H9 (cell line): ENCODE results near the gene SPATS2. TPM values are rescaled to one million over a fixed set of nuclear protein-coding genes. Genes with fewer than 3 reads are reported as not detected.

Source experiments
- DNase-seq: peaks from one replicate; pipeline ENCODE4 v3.0.0-alpha.2; 2017
- H2AFZ ChIP-seq: one replicate; pipeline ENCODE4 v1.6.1; 2013; ENCODE audit warnings: mild to moderate bottlenecking, low read length, control low read depth, moderate library complexity
- H2AK5ac ChIP-seq: 2 replicates; pipeline ENCODE4 v1.6.1; 2013; ENCODE audit warnings: low read length, control low read depth, mixed read lengths; ENCODE audit not compliant: insufficient read length
- H2BK120ac ChIP-seq: one replicate; pipeline ENCODE4 v1.6.1; 2013; ENCODE audit warnings: low read depth, mild to moderate bottlenecking, low read length, control low read depth, inconsistent platforms; ENCODE audit not compliant: poor library complexity, severe bottlenecking
- H2BK12ac ChIP-seq: 2 replicates; pipeline ENCODE4 v1.6.1; 2013; ENCODE audit warnings: low read length, control low read depth, mixed read lengths, low read depth; ENCODE audit not compliant: insufficient read length
- H2BK15ac ChIP-seq: 2 replicates; pipeline ENCODE4 v1.6.1; 2013; ENCODE audit warnings: low read depth, low read length, control low read depth
- H2BK20ac ChIP-seq: one replicate; pipeline ENCODE4 v1.6.1; 2013; ENCODE audit warnings: low read depth, mild to moderate bottlenecking, low read length, control low read depth, inconsistent platforms; ENCODE audit not compliant: poor library complexity, severe bottlenecking
- H2BK5ac ChIP-seq: 2 replicates; pipeline ENCODE4 v1.6.1; 2013; ENCODE audit warnings: low read length, control low read depth, mixed read lengths; ENCODE audit not compliant: insufficient read length
- H3K14ac ChIP-seq: 2 replicates; pipeline ENCODE4 v1.6.1; 2013; ENCODE audit warnings: low read length, control low read depth; ENCODE audit not compliant: insufficient read depth
- H3K18ac ChIP-seq: 2 replicates; pipeline ENCODE4 v1.6.1; 2013; ENCODE audit warnings: low read depth, mild to moderate bottlenecking, mixed read lengths, low read length, control low read depth; ENCODE audit not compliant: insufficient read length
- H3K23ac ChIP-seq: 2 replicates; pipeline ENCODE4 v1.6.1; 2013; ENCODE audit warnings: low read length, control low read depth, mixed read lengths, low read depth; ENCODE audit not compliant: insufficient read length
- H3K23me2 ChIP-seq: 2 replicates; pipeline ENCODE4 v1.6.1; 2013; ENCODE audit warnings: low read depth, mild to moderate bottlenecking, mixed read lengths, low read length, control low read depth; ENCODE audit not compliant: insufficient read length, poor library complexity, severe bottlenecking
- H3K27ac ChIP-seq: 2 replicates; pipeline ENCODE4 v1.5.1; 2013; ENCODE audit warnings: low read length, control low read depth, mixed read lengths, low read depth; ENCODE audit not compliant: insufficient read length
- H3K27me3 ChIP-seq: 2 replicates; pipeline ENCODE4 v1.6.1; 2013; ENCODE audit warnings: low read length, control low read depth, inconsistent platforms; ENCODE audit not compliant: insufficient read depth
- H3K4ac ChIP-seq: 2 replicates; pipeline ENCODE4 v1.6.1; 2013; ENCODE audit warnings: low read depth, mild to moderate bottlenecking, control low read depth, inconsistent platforms, low read length, moderate library complexity
- H3K4me1 ChIP-seq: 2 replicates; pipeline ENCODE4 v1.6.1; 2013; ENCODE audit warnings: low read length, control low read depth, inconsistent platforms; ENCODE audit not compliant: insufficient read depth
- H3K4me2 ChIP-seq: 2 replicates; pipeline ENCODE4 v1.6.1; 2013; ENCODE audit warnings: low read length, control low read depth, mixed read lengths; ENCODE audit not compliant: insufficient read length, insufficient read depth
- H3K56ac ChIP-seq: 2 replicates; pipeline ENCODE4 v1.6.1; 2013; ENCODE audit warnings: low read depth, mild to moderate bottlenecking, mixed read lengths, low read length, control low read depth; ENCODE audit not compliant: insufficient read length
- H3K79me1 ChIP-seq: 2 replicates; pipeline ENCODE4 v1.6.1; 2013; ENCODE audit warnings: low read depth, mild to moderate bottlenecking, moderate library complexity, low read length, control low read depth, inconsistent platforms; ENCODE audit not compliant: insufficient read depth, poor library complexity, severe bottlenecking
- H3K79me2 ChIP-seq: 2 replicates; pipeline ENCODE4 v1.6.1; 2013; ENCODE audit warnings: low read length, control low read depth, inconsistent platforms; ENCODE audit not compliant: insufficient read depth
- H3K9ac ChIP-seq: 2 replicates; pipeline ENCODE4 v1.6.1; 2013; ENCODE audit warnings: low read length, control low read depth, mixed read lengths; ENCODE audit not compliant: insufficient read length; ENCODE audit errors: extremely low read depth
- H3K9me3 ChIP-seq: one replicate; pipeline ENCODE4 v1.6.1; 2013; ENCODE audit warnings: low read depth, low read length, inconsistent platforms; ENCODE audit not compliant: control insufficient read depth
- H3T11ph ChIP-seq: one replicate; pipeline ENCODE4 v1.6.1; 2013; ENCODE audit warnings: mild to moderate bottlenecking, low read length, control low read depth, inconsistent platforms
- H4K20me1 ChIP-seq: one replicate; pipeline ENCODE4 v1.6.1; 2013; ENCODE audit not compliant: control insufficient read depth, insufficient read length, insufficient read depth
- H4K5ac ChIP-seq: 2 replicates; pipeline ENCODE4 v1.6.1; 2013; ENCODE audit warnings: low read depth, mild to moderate bottlenecking, mixed read lengths, low read length, control low read depth; ENCODE audit not compliant: insufficient read length
- H4K8ac ChIP-seq: replicated peaks from 2 replicates; pipeline ENCODE4 v1.6.1; 2013; ENCODE audit warnings: low read length, control low read depth, mixed read lengths, low read depth; ENCODE audit not compliant: insufficient read length
- H4K91ac ChIP-seq: 2 replicates; pipeline ENCODE4 v1.6.1; 2013; ENCODE audit warnings: low read depth, mild to moderate bottlenecking, moderate library complexity, mixed read lengths, low read length, control low read depth; ENCODE audit not compliant: insufficient read length
- H3K27ac Mint-ChIP-seq, 3 experiments: 2 replicates in 2 of 3; 3 replicates in 1 of 3; pipeline ENCODE4 v1.8.0; 2020 to 2021; ENCODE audit warnings: mixed read lengths in 3 of 3, mild to moderate bottlenecking in 1 of 3, moderate library complexity in 1 of 3
- H3K27me3 Mint-ChIP-seq: 2 replicates; pipeline ENCODE4 v1.8.0; 2021; ENCODE audit warnings: low read depth, mild to moderate bottlenecking, moderate library complexity, mixed read lengths
- H3K36me3 Mint-ChIP-seq, 3 experiments: 2 replicates in 2 of 3; 3 replicates in 1 of 3; pipeline ENCODE4 v1.8.0; 2020 to 2021; ENCODE audit warnings: low read depth in 3 of 3, mixed read lengths in 3 of 3; ENCODE audit not compliant: insufficient read depth in 1 of 3
- H3K4me1 Mint-ChIP-seq, 2 experiments: 2 replicates each; pipeline ENCODE4 v1.8.0; 2020; ENCODE audit warnings: mixed read lengths in 2 of 2
- H3K4me3 Mint-ChIP-seq, 2 experiments: 2 replicates in 1 of 2; 3 replicates in 1 of 2; pipeline ENCODE4 v1.8.0; 2020 to 2021; ENCODE audit warnings: mild to moderate bottlenecking in 2 of 2, mixed read lengths in 2 of 2, moderate library complexity in 1 of 2
- H3K9me3 Mint-ChIP-seq, 2 experiments: 2 replicates in 1 of 2; 3 replicates in 1 of 2; pipeline ENCODE4 v1.8.0; 2020; ENCODE audit warnings: mild to moderate bottlenecking in 2 of 2, mixed read lengths in 2 of 2, moderate library complexity in 1 of 2
- WGBS: extraction: QIAGEN DNeasy Blood & Tissue Kit; methylation state at CpG from one replicate; pipeline ENCODE4 v1.1.7; 2013; ENCODE audit warnings: missing lambda C conversion rate, low lambda C conversion rate, mixed read lengths; ENCODE audit not compliant: insufficient read length; ENCODE audit errors: extremely low coverage; 5-methylcytosine and 5-hydroxymethylcytosine counted together
- total RNA-seq: library from RNA; stranded (reverse); gene quantifications from 2 replicates; pipeline ENCODE4 v1.2.1, GENCODE V29; 2021
- TF ChIP-seq, protein P1 (sequence below): fragments of 200-600 bp; sonication (generic); conservative IDR thresholded peaks from 3 replicates; pipeline ENCODE4 v1.8.0; 2021; ENCODE audit warnings: antibody characterized with exemption, mild to moderate bottlenecking

The SPATS2 gene
- total RNA-seq, 1 experiment from 2014 or later: 17.1 TPM

DNA sequence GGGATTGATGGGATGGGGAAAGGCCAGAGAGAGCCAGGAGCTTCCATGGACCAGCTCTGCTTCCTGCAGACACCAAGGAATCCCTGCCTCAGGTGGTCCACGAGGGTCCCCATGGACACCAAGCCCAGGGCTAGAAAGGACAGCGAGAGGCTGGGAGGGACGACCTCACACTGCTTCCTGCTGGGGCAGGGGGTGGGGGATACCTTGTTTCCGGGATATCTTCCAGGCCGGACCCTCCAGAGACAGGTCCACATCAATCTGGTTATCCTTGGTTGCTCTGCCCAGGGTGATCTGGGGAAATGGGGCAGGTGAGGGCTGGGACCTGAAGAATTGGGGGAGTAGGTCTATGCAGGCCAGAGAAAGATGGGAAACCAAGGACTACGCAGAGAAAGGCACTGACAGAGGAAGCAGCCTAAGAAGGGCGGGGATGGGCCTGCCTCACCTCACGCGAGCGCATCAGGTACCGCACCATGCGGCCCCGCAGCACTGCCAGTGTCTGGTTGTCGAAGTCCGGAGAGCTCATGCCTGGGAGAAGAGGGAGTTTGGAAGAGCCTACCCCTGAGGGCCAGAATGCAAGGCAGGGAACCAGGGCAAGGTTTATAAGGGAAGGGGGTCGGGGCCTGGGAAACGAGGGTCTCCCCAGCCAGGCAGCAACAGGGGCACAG lies 191.9 kb downstream of the SPATS2 start:
- Mint-ChIP-seq H3K9me3 (no peaks in the 10 kb centered on the region; a peak in 1 of 5 replicates), H3K4me1 (no peaks in the 10 kb centered on the region), H3K4me3 (no peak overlapping the region), H3K27ac (no peak overlapping the region), H3K36me3 (peaks cover 27 to 65% (median 60%) of the 10 kb centered on the region in 3 experiments; a peak in 6 of 7 replicates), H3K27me3 (peaks cover 1% of the 10 kb centered on the region; the same call in 1 of the 2 replicates)
- Histone ChIP-seq H3K23ac (no peak overlapping the region), H3K9ac (no peak overlapping the region), H2BK120ac (no peak overlapping the region), H3K79me2 (no peaks in the 10 kb centered on the region), H3K23me2 (no peaks in the 10 kb centered on the region), H2BK20ac (no peak overlapping the region), H2AFZ (no peak overlapping the region), H3K14ac (no peak overlapping the region), H2BK5ac (no peak overlapping the region), H3K27me3 (no peaks in the 10 kb centered on the region), H4K5ac (no peak overlapping the region), H2BK12ac (no peak overlapping the region), H3K79me1 (no peaks in the 10 kb centered on the region), H3T11ph (no peak overlapping the region), H3K56ac (no peak overlapping the region), H3K4me2 (no peak overlapping the region), H3K4me1 (no peaks in the 10 kb centered on the region), H3K27ac (no peak overlapping the region), H3K9me3 (no peaks in the 10 kb centered on the region), H4K8ac (no peak overlapping the region), H3K4ac (no peak overlapping the region), H3K18ac (no peak overlapping the region), H2AK5ac (no peak overlapping the region), H2BK15ac (no peak overlapping the region), H4K20me1 (no peaks in the 10 kb centered on the region), H4K91ac (no peak overlapping the region)
- no peak for DNase-seq
- no CpG with 5 or more reads among the region's 17 CpGs for WGBS
- TF ChIP-seq, protein P1, sequence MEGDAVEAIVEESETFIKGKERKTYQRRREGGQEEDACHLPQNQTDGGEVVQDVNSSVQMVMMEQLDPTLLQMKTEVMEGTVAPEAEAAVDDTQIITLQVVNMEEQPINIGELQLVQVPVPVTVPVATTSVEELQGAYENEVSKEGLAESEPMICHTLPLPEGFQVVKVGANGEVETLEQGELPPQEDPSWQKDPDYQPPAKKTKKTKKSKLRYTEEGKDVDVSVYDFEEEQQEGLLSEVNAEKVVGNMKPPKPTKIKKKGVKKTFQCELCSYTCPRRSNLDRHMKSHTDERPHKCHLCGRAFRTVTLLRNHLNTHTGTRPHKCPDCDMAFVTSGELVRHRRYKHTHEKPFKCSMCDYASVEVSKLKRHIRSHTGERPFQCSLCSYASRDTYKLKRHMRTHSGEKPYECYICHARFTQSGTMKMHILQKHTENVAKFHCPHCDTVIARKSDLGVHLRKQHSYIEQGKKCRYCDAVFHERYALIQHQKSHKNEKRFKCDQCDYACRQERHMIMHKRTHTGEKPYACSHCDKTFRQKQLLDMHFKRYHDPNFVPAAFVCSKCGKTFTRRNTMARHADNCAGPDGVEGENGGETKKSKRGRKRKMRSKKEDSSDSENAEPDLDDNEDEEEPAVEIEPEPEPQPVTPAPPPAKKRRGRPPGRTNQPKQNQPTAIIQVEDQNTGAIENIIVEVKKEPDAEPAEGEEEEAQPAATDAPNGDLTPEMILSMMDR: no peak
